NOMO-1 treated with dmso at 0.1 percent for 144 hours (cell line): ENCODE measurements around the gene TTC7B.

Experiments used
- DNase-seq: peaks from one replicate; lab custom pipeline; 2025; ENCODE audit not compliant: unreplicated experiment; lab: John Stamatoyannopoulos, UW

TTC7B gene

GRCh38 chr14:90777830-90778485, 38.3 kb downstream of the TTC7B start:
- DNase-seq = no peak

- DNase-seq = no peak
Measured at GRCh38 chr14:90777358-90777757, 38.9 kb downstream of the TTC7B start.

GRCh38 chr14:90775441-90775840, 40.8 kb downstream of the TTC7B start:
- no peak for DNase-seq

- DNase-seq = no peak
Measured at GRCh38 chr14:90774316-90774715, 41.9 kb downstream of the TTC7B start.

GRCh38 chr14:90773705-90774104, 42.5 kb downstream of the TTC7B start:
- DNase-seq = no peak

GRCh38 chr14:90773196-90773486, 43.1 kb downstream of the TTC7B start:
- no peak for DNase-seq

GRCh38 chr14:90767899-90768298, 48.3 kb downstream of the TTC7B start:
- no peak for DNase-seq

GRCh38 chr14:90760591-90761316, 55.5 kb downstream of the TTC7B start:
- DNase-seq = no peak

GRCh38 chr14:90760078-90760444, 56.2 kb downstream of the TTC7B start:
- DNase-seq = no peak

- no peak for DNase-seq
Measured at GRCh38 chr14:90759370-90760077, 56.7 kb downstream of the TTC7B start.

- no peak for DNase-seq
Measured at GRCh38 chr14:90758959-90759358, 57.3 kb downstream of the TTC7B start.

GRCh38 chr14:90758028-90758889, 58.0 kb downstream of the TTC7B start:
- peak; percentile 81 for DNase-seq

GRCh38 chr14:90757452-90757851, 58.8 kb downstream of the TTC7B start:
- no peak for DNase-seq

GRCh38 chr14:90756755-90757345, 59.4 kb downstream of the TTC7B start:
- no peak for DNase-seq

- DNase-seq = no peak
Measured at GRCh38 chr14:90755661-90756304, 60.4 kb downstream of the TTC7B start.

- DNase-seq = no peak
Measured at GRCh38 chr14:90753456-90754005, 62.7 kb downstream of the TTC7B start.

- DNase-seq = no peak
Measured at GRCh38 chr14:90750701-90751100, 65.5 kb downstream of the TTC7B start.

- DNase-seq = no peak
Measured at GRCh38 chr14:90750191-90750590, 66.0 kb downstream of the TTC7B start.

GRCh38 chr14:90747909-90748308, 68.3 kb downstream of the TTC7B start:
- no peak for DNase-seq

- DNase-seq = no peak
Measured at GRCh38 chr14:90743826-90744225, 72.4 kb downstream of the TTC7B start.
